GM12878 (cell line): Measurements from ENCODE around the gene SLC9C1. TPM values are rescaled to one million over a fixed set of nuclear protein-coding genes. Genes with fewer than 3 reads are reported as not detected.

Experiments
- ATAC-seq: fragments of 200-7000 bp; cut with Tn5 transposase; 3 replicates; pipeline ENCODE4 v1.9.1; 2020; ENCODE audit warnings: mild to moderate bottlenecking, moderate library complexity
- BruUV-seq: library from RNA; stranded (reverse); fragments of 400-500 nt; replicated peaks from 2 replicates; lab custom pipeline; 2021; lab: Mats Ljungman, UMichigan
- CTCF ChIA-PET: fragments of 300-600 bp; sonication (Branson Sonifier 250); formaldehyde crosslinking; extraction: SDS; loops from one replicate; lab custom pipeline; 2021; ENCODE audit warnings: inconsistent platforms; lab: Yijun Ruan, JAX
- POLR2A ChIA-PET: fragments of 350-600 bp; formaldehyde crosslinking; extraction: SDS; loops from one replicate; lab custom pipeline; 2021; ENCODE audit warnings: inconsistent platforms; lab: Charles Lee
- RAD21 ChIA-PET: fragments of 300-600 bp; sonication (Branson Sonifier 250); formaldehyde crosslinking; loops from one replicate; lab custom pipeline; 2023; ENCODE audit warnings: antibody characterized with exemption; ENCODE audit not compliant: unreplicated experiment; lab: Charles Lee
- SMC1A ChIA-PET: fragments of 300-600 bp; sonication (Branson Sonifier 250); formaldehyde crosslinking; loops from one replicate; lab custom pipeline; 2023; ENCODE audit not compliant: unreplicated experiment, uncharacterized antibody; lab: Charles Lee
- DNase-seq: peaks from one replicate; pipeline ENCODE4 v3.0.0-alpha.2; 2011; ENCODE audit warnings: low read depth, low spot score
- FAIRE-seq: peaks from 3 replicates; lab custom pipeline; 2011; peaks lifted over from hg19 to GRCh38; lab: Jason Lieb, UNC
- H2AFZ ChIP-seq: 2 replicates; pipeline ENCODE4 v1.6.0; 2011; ENCODE audit warnings: low read depth, low read length, control low read depth; ENCODE audit not compliant: control insufficient read depth
- H3K27ac ChIP-seq: 2 replicates; pipeline ENCODE4 v1.5.1; 2011; ENCODE audit warnings: control low read depth; ENCODE audit not compliant: control insufficient read depth, insufficient read depth
- H3K27me3 ChIP-seq, 2 experiments: replicated peaks in 1 of 2; 2 replicates each; pipeline versions ENCODE4 v1.6.0 to v1.6.1; 2011; ENCODE audit warnings: low read length in 1 of 2; ENCODE audit not compliant: control insufficient read depth in 2 of 2, insufficient read depth in 2 of 2
- H3K36me3 ChIP-seq, 2 experiments: 2 replicates each; pipeline ENCODE4 v1.5.1; 2011; ENCODE audit warnings: low read length in 1 of 2; ENCODE audit not compliant: control insufficient read depth in 2 of 2, insufficient read depth in 2 of 2
- H3K4me1 ChIP-seq: 2 replicates; pipeline ENCODE4 v1.6.1; 2011; ENCODE audit warnings: mild to moderate bottlenecking, low read length, moderate library complexity, mixed read lengths; ENCODE audit not compliant: control insufficient read depth, insufficient read depth
- H3K4me2 ChIP-seq: 2 replicates; pipeline ENCODE4 v1.6.0; 2011; ENCODE audit warnings: control low read depth; ENCODE audit not compliant: control insufficient read depth, insufficient read depth
- H3K4me3 ChIP-seq: fragments of 200-600 bp; sonication (generic); 2 replicates; pipeline ENCODE4 v1.5.1; 2016
- H3K79me2 ChIP-seq: 2 replicates; pipeline ENCODE4 v1.6.0; 2011; ENCODE audit warnings: low read length; ENCODE audit not compliant: control insufficient read depth, insufficient read depth
- H3K9ac ChIP-seq: 2 replicates; pipeline ENCODE4 v1.8.0; 2011; ENCODE audit warnings: low read length, control low read depth, mixed read lengths; ENCODE audit not compliant: control insufficient read depth, insufficient read depth
- H3K9me3 ChIP-seq: replicated peaks from 3 replicates; pipeline ENCODE4 v1.5.1; 2011; ENCODE audit warnings: mild to moderate bottlenecking, low read length; ENCODE audit not compliant: control insufficient read depth, insufficient read depth
- H4K20me1 ChIP-seq: 2 replicates; pipeline ENCODE4 v1.6.0; 2011; ENCODE audit not compliant: control insufficient read depth, insufficient read depth
- IKZF2 ChIP-seq, 2 experiments: fragments of 450-650 bp; IDR thresholded peaks; 2 replicates each; pipeline ENCODE4 v1.6.1; 2017; ENCODE audit warnings: mild to moderate bottlenecking in 2 of 2, moderate library complexity in 2 of 2
- MYC ChIP-seq: IDR thresholded peaks from 2 replicates; pipeline ENCODE4 v1.6.1; 2011; ENCODE audit warnings: mild to moderate bottlenecking, low read length, moderate library complexity, inconsistent platforms; ENCODE audit not compliant: insufficient read depth, insufficient replicate concordance, insufficient read length, severe bottlenecking
- NFYA ChIP-seq: IDR thresholded peaks from 2 replicates; pipeline ENCODE4 v1.6.1; 2011; ENCODE audit warnings: low read depth, mild to moderate bottlenecking, low read length, improper control_type of control experiment, borderline replicate concordance
- RUNX3 ChIP-seq: IDR thresholded peaks from 2 replicates; pipeline ENCODE4 v1.6.1; 2012; ENCODE audit warnings: low read length, inconsistent platforms
- SREBF1 ChIP-seq: IDR thresholded peaks from 2 replicates; pipeline ENCODE4 v1.6.1; 2012; ENCODE audit warnings: mild to moderate bottlenecking, low read length
- YBX1 ChIP-seq: fragments of 450-650 bp; IDR thresholded peaks from 2 replicates; pipeline ENCODE4 v1.6.1; 2016; ENCODE audit warnings: antibody characterized with exemption
- WGBS: methylation state at CpG from one replicate; pipeline ENCODE4 v1.1.6; 2016; ENCODE audit warnings: low lambda C conversion rate; ENCODE audit not compliant: insufficient replicate concordance, insufficient coverage; ENCODE audit errors: missing lambda C conversion rate; 5-methylcytosine and 5-hydroxymethylcytosine counted together
- in situ Hi-C: fragments of 300-500 bp; cut with MboI; formaldehyde crosslinking; loops from 9 replicates; pipeline ENCODE4 v1.14.3; 2018; ENCODE audit warnings: mixed read lengths
- intact Hi-C: fragments of 100-400 bp; cut with micrococcal nuclease; formaldehyde crosslinking; loops from one replicate; pipeline ENCODE4 v1.14.2; 2022; ENCODE audit not compliant: unreplicated experiment
- polyA plus RNA-seq, 11 experiments: library from polyadenylated mRNA; depleted of rRNA in 4 of 11; unstranded in 6 of 11; stranded (reverse) in 5 of 11; fragments of >200 nt; fragmentation: Nextera tagmentation in 4 of 11; fragmentation: Illumina TruSeq in 1 of 11; extraction: Ambion mirVana in 4 of 11; extraction: Trizol in 1 of 11; gene quantifications; 1 replicate in 1 of 11; 2 replicates in 10 of 11; pipeline versions ENCODE4 v1.2.1 to v1.2.3, GENCODE V29; 2011 to 2016; ENCODE audit warnings: inconsistent platforms in 2 of 11, missing spikeins in 2 of 11, low read depth in 1 of 11
- total RNA-seq, 4 experiments: library from RNA; depleted of rRNA in 3 of 4; stranded (reverse); fragments of >200 nt in 3 of 4; fragmentation: Illumina TruSeq in 1 of 4; extraction: Trizol in 1 of 4; gene quantifications; 2 replicates each; pipeline versions ENCODE4 v1.2.1 to v1.2.3, GENCODE V29; 2013 to 2021
- TF ChIP-seq, protein P1 (sequence below): IDR thresholded peaks from 2 replicates; pipeline ENCODE4 v1.6.1; 2012; ENCODE audit warnings: low read depth, low read length, improper control_type of control experiment
- TF ChIP-seq, protein P2 (sequence below): fragments of 450-650 bp; IDR thresholded peaks from 2 replicates; pipeline ENCODE4 v1.6.1; 2017; ENCODE audit warnings: antibody characterized with exemption, mild to moderate bottlenecking, moderate library complexity
- TF ChIP-seq, protein P3 (sequence below), 3 experiments: IDR thresholded peaks in 2 of 3; conservative IDR thresholded peaks in 1 of 3; 2 replicates each; pipeline ENCODE4 v1.5.1; 2011; ENCODE audit warnings: low read depth in 3 of 3, low read length in 3 of 3, mild to moderate bottlenecking in 3 of 3, control low read depth in 2 of 3, moderate library complexity in 2 of 3, inconsistent platforms in 1 of 3, mixed read lengths in 1 of 3; ENCODE audit not compliant: control insufficient read depth in 2 of 3, insufficient read depth in 1 of 3; ENCODE audit errors: extremely low read depth in 1 of 3
- TF ChIP-seq, protein P4 (sequence below): IDR thresholded peaks from 2 replicates; pipeline ENCODE4 v1.6.1; 2012; ENCODE audit warnings: low read length, inconsistent platforms
- TF ChIP-seq, protein P5 (sequence below): fragments of 450-650 bp; conservative IDR thresholded peaks from 2 replicates; pipeline ENCODE4 v1.6.1; 2017; ENCODE audit warnings: mild to moderate bottlenecking, moderate library complexity

Gene SLC9C1
- total and polyA plus RNA-seq, 10 of the 15 experiments (the other 5 are each of a cell fraction or from before 2014, with no cell fraction given), result not detected

DNA sequence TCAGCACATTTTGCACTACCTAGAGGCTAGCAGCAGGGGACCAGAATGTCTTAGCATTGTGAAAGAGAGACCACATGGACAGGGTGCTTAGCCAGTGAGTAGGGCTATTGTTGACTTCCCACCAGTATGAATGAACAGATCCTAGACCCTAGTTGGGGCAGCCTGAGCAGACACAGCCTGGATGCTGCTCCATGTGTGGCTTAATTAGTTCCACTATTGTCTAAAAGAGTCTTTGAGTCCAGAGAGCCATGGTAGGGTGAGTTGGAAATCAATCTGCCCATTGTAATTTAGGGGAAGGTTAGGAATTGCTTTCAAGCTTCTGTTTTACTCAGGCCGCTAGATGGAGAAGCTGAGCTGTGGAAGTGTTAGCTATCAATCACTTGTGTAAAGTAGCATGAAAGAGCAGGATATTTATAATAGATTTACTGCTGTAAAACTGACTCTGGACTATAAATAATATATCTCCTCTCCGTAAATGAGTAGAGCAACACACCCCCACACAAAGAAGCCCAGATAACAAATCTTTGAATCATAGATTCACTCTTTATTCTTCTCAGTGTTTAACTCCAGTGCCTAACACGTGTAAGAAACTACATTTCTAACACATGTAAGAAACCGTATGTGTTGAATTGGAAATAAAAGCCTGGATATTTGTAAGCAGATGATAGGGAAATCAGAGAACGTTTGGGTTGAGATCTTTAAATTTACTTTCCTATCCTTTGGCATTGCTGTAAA lies 156.9 kb downstream of the SLC9C1 start:
- H2AFZ ChIP-seq, result peak overlapping the region; percentile 76
- FAIRE-seq, result no peak
- peak overlapping the region; percentile 99 for H3K27ac ChIP-seq
- ATAC-seq, result peak; percentile 42
- RAD21 ChIA-PET, result interaction anchor here (0.6 to 17.9 kb wide), 31 partner anchors 9 to 506 kb away, joined by 3 to 457 read pairs (median 8); partner anchors contain the start of genes ATG3, CD200, SLC35A5 and SLC9C1
- H3K36me3 ChIP-seq, result no peaks in the 10 kb centered on the region
- peak overlapping the region; percentile 69 for H3K9ac ChIP-seq
- no peaks in the 10 kb centered on the region for H3K27me3 ChIP-seq
- H3K9me3 ChIP-seq, result no peaks in the 10 kb centered on the region
- CTCF ChIA-PET, result interaction anchor here (0.7 to 18.1 kb wide), 34 partner anchors 9 to 856 kb away, joined by 3 to 226 read pairs (median 6); partner anchors contain the start of genes CD200 and SLC9C1
- peaks cover 31% of the 10 kb centered on the region for H3K79me2 ChIP-seq
- SMC1A ChIA-PET, result interaction anchor here (0.6 to 18.5 kb wide), 40 partner anchors 11 to 597 kb away, joined by 3 to 489 read pairs (median 6); partner anchors contain the start of genes BTLA, CD200 and SLC9C1
- in situ Hi-C loops, result loop anchor here (5.0 kb wide), 1 partner anchor 155 kb away; the partner anchor contains the start of gene SLC9C1
- peak overlapping the region; percentile 86 for H3K4me2 ChIP-seq
- no TSS peak for BruUV-seq
- H4K20me1 ChIP-seq, result no peaks in the 10 kb centered on the region
- H3K4me3 ChIP-seq, result no peak overlapping the region
- WGBS, result 2% methylated on average over 5 of the region's 5 CpGs
- no peak for DNase-seq
- H3K4me1 ChIP-seq, result peaks cover 47% of the 10 kb centered on the region
- intact Hi-C loops, result loop anchor here (1.0 to 10.0 kb wide), 6 partner anchors 157 to 394 kb away; partner anchors contain the start of genes BTLA and SLC9C1
- POLR2A ChIA-PET, result interaction anchor here (1.0 to 12.8 kb wide), 8 partner anchors 12 to 384 kb away, joined by 3 to 345 read pairs (median 5); partner anchors contain the start of genes BTLA and CD200
- TF ChIP-seq IKZF2 (IDR thresholded peaks at IDR 0.05), result peak; percentile 48 to 66; a peak in 3 of 4 replicates
- TF ChIP-seq MYC, result no peak
- TF ChIP-seq, protein P1, sequence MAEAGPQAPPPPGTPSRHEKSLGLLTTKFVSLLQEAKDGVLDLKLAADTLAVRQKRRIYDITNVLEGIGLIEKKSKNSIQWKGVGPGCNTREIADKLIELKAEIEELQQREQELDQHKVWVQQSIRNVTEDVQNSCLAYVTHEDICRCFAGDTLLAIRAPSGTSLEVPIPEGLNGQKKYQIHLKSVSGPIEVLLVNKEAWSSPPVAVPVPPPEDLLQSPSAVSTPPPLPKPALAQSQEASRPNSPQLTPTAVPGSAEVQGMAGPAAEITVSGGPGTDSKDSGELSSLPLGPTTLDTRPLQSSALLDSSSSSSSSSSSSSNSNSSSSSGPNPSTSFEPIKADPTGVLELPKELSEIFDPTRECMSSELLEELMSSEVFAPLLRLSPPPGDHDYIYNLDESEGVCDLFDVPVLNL, result no peak
- TF ChIP-seq NFYA, result no peak
- TF ChIP-seq SREBF1, result no peak
- TF ChIP-seq, protein P2, sequence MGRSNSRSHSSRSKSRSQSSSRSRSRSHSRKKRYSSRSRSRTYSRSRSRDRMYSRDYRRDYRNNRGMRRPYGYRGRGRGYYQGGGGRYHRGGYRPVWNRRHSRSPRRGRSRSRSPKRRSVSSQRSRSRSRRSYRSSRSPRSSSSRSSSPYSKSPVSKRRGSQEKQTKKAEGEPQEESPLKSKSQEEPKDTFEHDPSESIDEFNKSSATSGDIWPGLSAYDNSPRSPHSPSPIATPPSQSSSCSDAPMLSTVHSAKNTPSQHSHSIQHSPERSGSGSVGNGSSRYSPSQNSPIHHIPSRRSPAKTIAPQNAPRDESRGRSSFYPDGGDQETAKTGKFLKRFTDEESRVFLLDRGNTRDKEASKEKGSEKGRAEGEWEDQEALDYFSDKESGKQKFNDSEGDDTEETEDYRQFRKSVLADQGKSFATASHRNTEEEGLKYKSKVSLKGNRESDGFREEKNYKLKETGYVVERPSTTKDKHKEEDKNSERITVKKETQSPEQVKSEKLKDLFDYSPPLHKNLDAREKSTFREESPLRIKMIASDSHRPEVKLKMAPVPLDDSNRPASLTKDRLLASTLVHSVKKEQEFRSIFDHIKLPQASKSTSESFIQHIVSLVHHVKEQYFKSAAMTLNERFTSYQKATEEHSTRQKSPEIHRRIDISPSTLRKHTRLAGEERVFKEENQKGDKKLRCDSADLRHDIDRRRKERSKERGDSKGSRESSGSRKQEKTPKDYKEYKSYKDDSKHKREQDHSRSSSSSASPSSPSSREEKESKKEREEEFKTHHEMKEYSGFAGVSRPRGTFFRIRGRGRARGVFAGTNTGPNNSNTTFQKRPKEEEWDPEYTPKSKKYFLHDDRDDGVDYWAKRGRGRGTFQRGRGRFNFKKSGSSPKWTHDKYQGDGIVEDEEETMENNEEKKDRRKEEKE, result no peak
- TF ChIP-seq, protein P3, sequence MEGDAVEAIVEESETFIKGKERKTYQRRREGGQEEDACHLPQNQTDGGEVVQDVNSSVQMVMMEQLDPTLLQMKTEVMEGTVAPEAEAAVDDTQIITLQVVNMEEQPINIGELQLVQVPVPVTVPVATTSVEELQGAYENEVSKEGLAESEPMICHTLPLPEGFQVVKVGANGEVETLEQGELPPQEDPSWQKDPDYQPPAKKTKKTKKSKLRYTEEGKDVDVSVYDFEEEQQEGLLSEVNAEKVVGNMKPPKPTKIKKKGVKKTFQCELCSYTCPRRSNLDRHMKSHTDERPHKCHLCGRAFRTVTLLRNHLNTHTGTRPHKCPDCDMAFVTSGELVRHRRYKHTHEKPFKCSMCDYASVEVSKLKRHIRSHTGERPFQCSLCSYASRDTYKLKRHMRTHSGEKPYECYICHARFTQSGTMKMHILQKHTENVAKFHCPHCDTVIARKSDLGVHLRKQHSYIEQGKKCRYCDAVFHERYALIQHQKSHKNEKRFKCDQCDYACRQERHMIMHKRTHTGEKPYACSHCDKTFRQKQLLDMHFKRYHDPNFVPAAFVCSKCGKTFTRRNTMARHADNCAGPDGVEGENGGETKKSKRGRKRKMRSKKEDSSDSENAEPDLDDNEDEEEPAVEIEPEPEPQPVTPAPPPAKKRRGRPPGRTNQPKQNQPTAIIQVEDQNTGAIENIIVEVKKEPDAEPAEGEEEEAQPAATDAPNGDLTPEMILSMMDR (IDR thresholded peaks at IDR 0.05 in 2 of 3, conservative IDR thresholded peaks at IDR 0.05 in 1 of 3; ENCODE audit: control insufficient read depth in 2 of 3, extremely low read depth in 1 of 3, insufficient read depth in 1 of 3, low read depth in 3 of 3, low read length in 3 of 3), result peak; percentile 67 to 88 (median 81); a peak in 5 of 6 replicates
- TF ChIP-seq, protein P4, sequence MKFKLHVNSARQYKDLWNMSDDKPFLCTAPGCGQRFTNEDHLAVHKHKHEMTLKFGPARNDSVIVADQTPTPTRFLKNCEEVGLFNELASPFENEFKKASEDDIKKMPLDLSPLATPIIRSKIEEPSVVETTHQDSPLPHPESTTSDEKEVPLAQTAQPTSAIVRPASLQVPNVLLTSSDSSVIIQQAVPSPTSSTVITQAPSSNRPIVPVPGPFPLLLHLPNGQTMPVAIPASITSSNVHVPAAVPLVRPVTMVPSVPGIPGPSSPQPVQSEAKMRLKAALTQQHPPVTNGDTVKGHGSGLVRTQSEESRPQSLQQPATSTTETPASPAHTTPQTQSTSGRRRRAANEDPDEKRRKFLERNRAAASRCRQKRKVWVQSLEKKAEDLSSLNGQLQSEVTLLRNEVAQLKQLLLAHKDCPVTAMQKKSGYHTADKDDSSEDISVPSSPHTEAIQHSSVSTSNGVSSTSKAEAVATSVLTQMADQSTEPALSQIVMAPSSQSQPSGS, result no peak
- TF ChIP-seq, protein P5, sequence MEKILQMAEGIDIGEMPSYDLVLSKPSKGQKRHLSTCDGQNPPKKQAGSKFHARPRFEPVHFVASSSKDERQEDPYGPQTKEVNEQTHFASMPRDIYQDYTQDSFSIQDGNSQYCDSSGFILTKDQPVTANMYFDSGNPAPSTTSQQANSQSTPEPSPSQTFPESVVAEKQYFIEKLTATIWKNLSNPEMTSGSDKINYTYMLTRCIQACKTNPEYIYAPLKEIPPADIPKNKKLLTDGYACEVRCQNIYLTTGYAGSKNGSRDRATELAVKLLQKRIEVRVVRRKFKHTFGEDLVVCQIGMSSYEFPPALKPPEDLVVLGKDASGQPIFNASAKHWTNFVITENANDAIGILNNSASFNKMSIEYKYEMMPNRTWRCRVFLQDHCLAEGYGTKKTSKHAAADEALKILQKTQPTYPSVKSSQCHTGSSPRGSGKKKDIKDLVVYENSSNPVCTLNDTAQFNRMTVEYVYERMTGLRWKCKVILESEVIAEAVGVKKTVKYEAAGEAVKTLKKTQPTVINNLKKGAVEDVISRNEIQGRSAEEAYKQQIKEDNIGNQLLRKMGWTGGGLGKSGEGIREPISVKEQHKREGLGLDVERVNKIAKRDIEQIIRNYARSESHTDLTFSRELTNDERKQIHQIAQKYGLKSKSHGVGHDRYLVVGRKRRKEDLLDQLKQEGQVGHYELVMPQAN, result no peak
- TF ChIP-seq YBX1, result no peak
- TF ChIP-seq RUNX3, result no peak
